H7 (cell line): ENCODE data around the gene TNNI3K. TPM values are rescaled to one million over a fixed set of nuclear protein-coding genes. Genes with fewer than 3 reads are reported as not detected.

Experiments
- DNase-seq: peaks from one replicate; pipeline ENCODE4 v3.0.0; 2012
- H3K27me3 ChIP-seq: 2 replicates; pipeline ENCODE4 v1.6.0; 2011; ENCODE audit warnings: mild to moderate bottlenecking, low read length; ENCODE audit not compliant: control insufficient read depth, insufficient read depth
- H3K36me3 ChIP-seq: replicated peaks from 2 replicates; pipeline ENCODE4 v1.5.1; 2011; ENCODE audit warnings: low read length; ENCODE audit not compliant: control insufficient read depth, insufficient read depth
- H3K4me3 ChIP-seq: 2 replicates; pipeline ENCODE4 v1.5.1; 2011; ENCODE audit warnings: low read depth, mild to moderate bottlenecking, control low read depth, low read length, moderate library complexity; ENCODE audit not compliant: insufficient read depth
- total RNA-seq: library from RNA; depleted of rRNA; stranded (reverse); fragments of >200 nt; shearing (Covaris generic); gene quantifications from 2 replicates; pipeline ENCODE4 v1.2.3, GENCODE V29; 2014

The TNNI3K gene
- total RNA-seq, 1 experiment from 2014 or later = not detected

DNA sequence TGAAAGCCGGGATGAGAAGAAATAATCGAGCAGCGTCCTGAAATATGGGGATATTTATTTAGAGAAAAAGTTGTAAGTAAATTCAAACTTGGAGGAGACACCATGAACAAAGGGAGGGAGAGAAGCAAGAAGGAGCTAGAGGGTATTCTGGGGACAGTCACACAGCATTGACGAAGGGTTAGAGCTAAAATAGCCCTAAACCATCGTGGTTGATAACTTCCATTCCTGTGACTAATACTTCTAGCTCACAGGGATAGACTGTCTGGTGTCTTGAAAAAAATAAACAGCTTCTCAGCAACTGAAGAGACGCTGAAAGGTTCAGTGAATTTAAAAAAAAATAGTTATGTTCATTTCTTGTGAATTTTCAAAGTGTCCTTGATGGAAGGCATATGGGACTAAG lies 190.5 kb downstream of the TNNI3K start:
- no peaks in the 10 kb centered on the region for H3K27me3 ChIP-seq
- no peaks in the 10 kb centered on the region for H3K36me3 ChIP-seq
- no peak overlapping the region for H3K4me3 ChIP-seq
- DNase-seq = no peak

DNA sequence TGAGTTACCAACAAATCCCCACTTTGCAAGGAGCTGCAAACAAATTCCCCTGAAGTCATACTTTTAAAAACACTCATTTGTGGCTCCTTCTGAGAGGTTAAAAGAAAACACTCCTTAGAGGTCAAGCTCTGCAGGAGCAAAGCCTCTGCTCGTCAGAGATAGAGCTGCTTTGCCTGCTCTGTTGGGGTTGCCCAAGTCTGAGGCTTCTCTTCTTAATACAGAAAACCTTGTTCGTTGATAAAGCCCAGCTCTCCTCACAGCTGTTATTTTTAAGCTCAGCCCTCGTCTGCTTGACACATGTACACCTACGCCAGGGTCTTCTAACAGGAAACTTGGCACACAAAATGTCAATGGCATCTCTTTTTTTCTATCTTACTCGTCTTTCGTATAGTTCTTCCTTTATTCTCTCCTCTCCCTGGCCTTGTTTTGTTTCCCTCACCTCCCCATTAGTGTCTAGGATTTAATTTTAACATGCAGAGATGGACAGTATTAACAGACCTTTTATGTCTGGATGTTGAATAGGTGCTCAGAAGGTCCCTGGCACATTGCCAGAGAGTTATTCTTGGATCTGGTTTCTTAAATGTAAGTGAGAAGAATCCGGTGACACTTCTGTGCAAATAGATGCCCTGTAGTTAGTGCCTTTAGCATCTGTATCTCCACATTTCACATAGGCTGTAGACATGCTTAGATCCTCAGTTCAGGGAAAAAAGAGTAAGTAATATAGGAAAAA lies 191.2 kb downstream of the TNNI3K start:
- no peak overlapping the region for H3K4me3 ChIP-seq
- no peaks in the 10 kb centered on the region for H3K36me3 ChIP-seq
- no peak for DNase-seq
- H3K27me3 ChIP-seq = no peaks in the 10 kb centered on the region

DNA sequence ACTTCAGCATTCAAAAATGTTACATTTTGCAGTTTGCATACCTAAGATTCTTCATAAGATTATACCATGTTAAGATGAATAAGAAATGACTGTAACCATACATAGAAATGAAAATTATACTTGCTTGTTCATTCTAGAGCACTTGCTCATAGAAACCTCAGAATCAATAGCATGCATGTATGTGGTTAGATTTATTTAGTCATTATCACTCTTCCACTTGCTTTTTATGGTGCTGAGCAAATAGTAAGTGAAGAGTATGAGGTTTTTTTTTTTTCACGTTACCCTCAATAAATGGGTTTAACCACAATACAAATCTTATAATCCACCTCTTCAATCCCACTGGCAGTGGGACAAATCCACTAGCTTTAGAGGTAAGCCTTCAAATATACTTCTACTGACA lies 192.5 kb downstream of the TNNI3K start:
- H3K4me3 ChIP-seq = no peak overlapping the region
- no peaks in the 10 kb centered on the region for H3K36me3 ChIP-seq
- H3K27me3 ChIP-seq = no peaks in the 10 kb centered on the region
- DNase-seq = no peak

DNA sequence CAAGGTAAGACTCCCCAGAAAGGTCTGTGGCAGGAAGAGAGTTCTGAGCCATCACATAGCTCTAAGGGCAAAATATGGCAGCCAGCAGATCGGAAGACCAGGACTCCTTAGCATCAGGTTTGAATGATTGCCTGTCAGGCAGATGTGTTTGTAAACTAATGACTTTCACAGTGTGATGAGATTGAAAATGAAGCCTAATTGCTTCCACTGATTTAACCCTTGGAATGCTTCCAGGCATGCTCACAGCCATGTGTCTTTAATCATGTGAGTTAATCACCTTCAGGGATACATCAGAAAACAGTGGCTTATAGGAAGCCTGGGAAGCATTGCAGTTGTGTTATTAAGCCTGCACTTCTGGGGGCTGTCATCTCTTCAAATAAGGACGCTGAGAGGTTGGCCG lies 194.4 kb downstream of the TNNI3K start:
- Histone ChIP-seq H3K4me3 (no peak overlapping the region), H3K27me3 (no peaks in the 10 kb centered on the region), H3K36me3 (no peaks in the 10 kb centered on the region)
- DNase-seq = no peak

DNA sequence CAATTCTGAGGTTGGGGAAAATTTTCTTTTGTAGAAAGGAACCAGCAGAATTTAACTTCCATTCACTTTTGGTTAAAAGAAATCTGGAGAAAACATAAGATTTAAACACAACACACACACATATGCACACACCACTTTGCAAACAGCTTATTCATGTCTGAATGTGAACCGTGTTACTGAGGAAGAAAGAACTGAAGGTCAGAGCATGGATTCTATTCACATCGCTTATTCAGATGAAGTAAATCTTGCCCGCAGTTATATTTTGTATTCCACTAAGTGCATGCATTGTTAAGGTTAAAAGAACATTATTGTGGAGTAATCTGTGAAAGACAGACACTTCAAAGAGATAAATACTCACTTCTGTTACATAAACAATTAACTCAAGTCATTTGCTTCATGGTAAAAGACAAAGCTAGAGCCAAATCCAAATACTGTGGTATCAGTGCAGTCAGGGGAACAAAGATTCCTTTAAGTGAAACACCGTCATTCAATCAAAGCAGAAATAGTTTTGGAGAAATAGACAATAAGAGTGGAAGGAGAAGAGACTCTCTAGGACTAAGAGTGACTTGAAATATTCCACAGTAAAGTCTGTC lies 195.3 kb downstream of the TNNI3K start:
- no peak overlapping the region for H3K4me3 ChIP-seq
- H3K36me3 ChIP-seq = no peaks in the 10 kb centered on the region
- DNase-seq = no peak
- no peaks in the 10 kb centered on the region for H3K27me3 ChIP-seq

DNA sequence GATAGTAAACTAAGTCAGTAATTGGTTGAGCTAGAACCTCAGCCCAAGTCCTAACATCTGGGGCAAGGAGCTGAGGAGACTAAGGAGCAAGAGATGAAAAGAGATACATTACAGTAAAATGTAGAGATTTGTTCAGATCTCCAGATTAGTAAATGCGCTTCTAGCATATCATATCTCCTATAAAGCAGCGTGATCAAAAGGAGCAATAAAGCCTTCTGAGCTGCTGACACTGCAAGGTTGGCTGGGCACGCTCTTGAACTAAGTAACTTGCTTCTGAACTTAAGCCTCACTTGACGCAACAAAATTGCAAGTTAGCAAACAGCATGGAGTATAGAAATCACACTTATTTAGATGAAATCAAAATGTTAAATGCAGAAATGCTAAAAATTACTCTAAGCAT lies 196.3 kb downstream of the TNNI3K start:
- no peaks in the 10 kb centered on the region for H3K27me3 ChIP-seq
- DNase-seq = no peak
- H3K36me3 ChIP-seq = no peaks in the 10 kb centered on the region
- H3K4me3 ChIP-seq = no peak overlapping the region

DNA sequence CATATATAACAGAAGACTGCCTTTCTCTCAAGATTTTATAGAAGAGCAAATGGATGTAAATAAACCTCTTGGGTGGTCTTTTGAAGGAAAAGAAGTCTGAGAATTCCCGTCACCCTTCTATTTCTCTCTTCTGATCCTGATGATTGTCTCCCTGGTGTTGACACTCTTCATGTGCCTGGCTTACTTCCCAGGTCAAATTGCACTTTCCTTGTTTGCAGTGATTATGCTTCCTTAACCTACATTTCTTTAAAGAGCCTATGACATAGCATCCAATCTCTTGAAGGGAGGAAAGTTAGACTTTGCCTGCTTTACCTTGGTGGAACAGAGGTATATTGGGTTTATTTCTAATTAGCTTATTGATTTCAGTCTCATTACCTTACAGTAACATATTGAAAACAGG lies 197.1 kb downstream of the TNNI3K start:
- H3K36me3 ChIP-seq = no peaks in the 10 kb centered on the region
- no peak for DNase-seq
- no peak overlapping the region for H3K4me3 ChIP-seq
- no peaks in the 10 kb centered on the region for H3K27me3 ChIP-seq

DNA sequence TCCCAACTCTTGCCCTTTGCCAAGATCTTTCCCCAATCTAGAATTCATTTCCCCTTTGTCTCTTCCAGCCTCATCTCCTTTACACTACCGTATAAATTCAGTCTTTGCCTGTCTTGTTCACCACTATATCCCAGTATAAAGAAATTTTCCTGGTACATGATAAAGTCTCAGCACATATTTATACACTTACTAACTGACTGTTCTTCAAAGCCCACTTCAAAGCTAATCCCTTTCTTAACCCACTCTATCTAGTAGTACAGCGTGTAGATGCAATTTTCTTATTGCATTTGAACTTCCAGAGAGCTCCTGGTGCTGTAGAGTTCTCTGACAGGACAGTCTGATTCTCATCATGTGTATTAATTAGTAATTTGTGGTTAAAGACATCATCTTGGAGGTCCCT lies 199.1 kb downstream of the TNNI3K start:
- DNase-seq = no peak
- no peaks in the 10 kb centered on the region for H3K36me3 ChIP-seq
- H3K27me3 ChIP-seq = no peaks in the 10 kb centered on the region
- H3K4me3 ChIP-seq = no peak overlapping the region

DNA sequence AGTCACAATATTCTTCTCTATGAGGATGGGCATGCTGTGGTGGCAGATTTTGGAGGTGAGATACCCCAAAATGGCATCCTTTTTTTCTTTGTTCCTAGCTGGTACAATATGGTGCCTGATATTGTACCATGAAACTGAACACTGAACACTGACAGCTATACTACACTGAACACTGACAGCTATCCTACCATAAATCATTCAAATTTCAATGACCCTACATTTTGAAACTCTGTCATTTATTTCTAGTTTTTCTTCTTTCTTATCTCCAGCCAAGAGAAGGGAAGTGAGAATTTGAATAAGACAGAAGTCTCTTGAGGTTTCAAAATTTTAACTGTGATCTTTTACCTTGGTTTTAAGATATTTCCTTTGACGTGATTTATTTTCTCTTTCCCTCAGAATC lies 200.9 kb downstream of the TNNI3K start:
- H3K27me3 ChIP-seq = no peaks in the 10 kb centered on the region
- no peak overlapping the region for H3K4me3 ChIP-seq
- no peaks in the 10 kb centered on the region for H3K36me3 ChIP-seq
- DNase-seq = no peak

DNA sequence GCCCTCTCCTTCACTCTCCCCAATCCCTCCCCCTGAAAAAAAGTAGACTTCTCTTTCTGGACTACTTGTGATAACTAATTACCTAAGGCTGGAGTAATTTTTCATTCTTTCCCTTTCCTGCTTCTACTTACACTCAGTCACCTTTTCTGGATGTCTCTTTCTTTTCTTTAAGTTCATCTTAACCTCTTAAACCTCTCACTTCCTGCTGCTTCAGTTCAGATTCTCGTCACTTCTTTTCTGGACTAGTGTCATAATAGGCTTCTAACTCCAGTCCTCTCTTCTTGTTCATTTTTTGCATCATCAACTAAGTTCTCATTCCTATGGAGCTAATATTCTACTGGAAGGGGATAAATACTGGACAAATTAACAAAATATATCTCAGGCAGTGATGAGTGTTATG lies 201.8 kb downstream of the TNNI3K start:
- H3K27me3 ChIP-seq = no peaks in the 10 kb centered on the region
- no peak for DNase-seq
- no peaks in the 10 kb centered on the region for H3K36me3 ChIP-seq
- no peak overlapping the region for H3K4me3 ChIP-seq

DNA sequence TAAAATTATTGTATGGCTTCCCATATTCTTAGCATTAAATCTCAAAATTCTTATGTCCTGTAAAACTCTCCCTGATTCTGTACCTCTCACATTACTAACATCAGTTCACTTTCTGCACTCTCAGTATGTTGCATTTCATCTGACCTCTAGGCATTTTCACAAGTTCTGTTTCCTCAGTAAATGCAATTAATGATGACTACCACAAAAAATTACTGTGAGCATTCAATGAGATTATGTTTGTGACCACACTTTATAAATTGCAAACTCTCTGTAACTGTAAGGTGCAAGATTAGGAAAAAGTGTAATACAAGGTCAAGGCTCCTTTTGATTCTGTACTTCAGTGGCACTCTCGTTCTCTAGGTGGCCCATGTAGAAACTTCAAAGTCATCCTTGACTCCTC lies 216.8 kb downstream of the TNNI3K start:
- DNase-seq = no peak
- Histone ChIP-seq H3K27me3 (no peaks in the 10 kb centered on the region), H3K36me3 (no peaks in the 10 kb centered on the region), H3K4me3 (no peak overlapping the region)

DNA sequence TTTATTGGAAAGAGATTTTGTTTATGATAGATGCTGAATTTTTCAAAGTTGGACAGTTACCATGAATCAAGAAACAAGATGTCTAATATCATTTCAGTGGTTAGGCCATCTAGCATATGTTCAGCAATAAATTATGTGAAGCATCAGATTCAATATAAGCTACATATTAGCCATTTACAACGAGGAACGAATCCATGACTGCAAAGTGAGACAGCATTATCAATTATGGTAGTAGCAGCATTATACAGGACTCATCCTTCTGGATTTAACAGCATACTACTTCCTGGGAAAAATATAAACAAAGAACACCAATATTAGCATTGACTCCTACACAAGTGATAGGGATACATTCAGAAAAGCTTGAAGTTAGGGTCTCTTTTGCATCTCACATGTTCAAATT lies 218.1 kb downstream of the TNNI3K start:
- Histone ChIP-seq H3K36me3 (no peaks in the 10 kb centered on the region), H3K4me3 (no peak overlapping the region), H3K27me3 (no peaks in the 10 kb centered on the region)
- no peak for DNase-seq

DNA sequence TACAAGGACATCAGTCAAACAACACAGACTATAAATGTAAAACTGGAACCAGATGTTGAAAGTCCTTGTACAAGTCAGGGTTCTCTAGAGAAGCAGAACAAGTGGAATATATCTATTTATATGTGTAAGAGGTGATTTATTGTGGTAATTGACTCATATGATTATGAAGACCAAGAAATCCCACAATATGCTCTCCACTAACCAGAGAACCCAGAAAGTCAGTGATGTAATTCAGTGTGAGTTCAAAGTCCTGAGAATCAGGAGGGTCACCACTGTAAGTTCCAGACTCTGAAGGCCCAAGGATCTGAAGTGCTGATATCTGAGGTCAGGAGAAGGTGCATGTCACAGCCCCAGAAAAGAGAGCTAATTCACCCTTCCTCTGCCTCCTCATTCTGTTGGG lies 220.2 kb downstream of the TNNI3K start:
- H3K4me3 ChIP-seq = no peak overlapping the region
- no peaks in the 10 kb centered on the region for H3K27me3 ChIP-seq
- H3K36me3 ChIP-seq = no peaks in the 10 kb centered on the region
- DNase-seq = no peak

DNA sequence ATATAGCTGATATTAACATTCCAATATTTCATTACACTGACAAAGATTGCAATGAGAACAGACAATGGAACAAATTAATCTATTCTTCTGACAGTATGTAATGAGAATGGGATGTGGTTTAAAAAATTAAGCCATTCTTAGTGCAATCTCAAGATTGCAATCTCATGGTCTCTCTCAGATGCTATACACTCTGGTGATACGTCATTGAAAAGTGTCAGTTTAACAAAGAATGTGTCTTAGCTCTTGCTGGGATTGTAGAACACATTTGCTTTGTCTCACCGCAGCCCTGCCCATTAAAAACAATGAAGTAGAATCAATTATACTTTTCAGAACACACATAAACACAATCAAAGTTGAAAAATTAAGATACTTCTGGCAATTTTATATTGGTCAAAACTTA lies 222.1 kb downstream of the TNNI3K start:
- DNase-seq = no peak
- H3K36me3 ChIP-seq = no peaks in the 10 kb centered on the region
- H3K4me3 ChIP-seq = no peak overlapping the region
- H3K27me3 ChIP-seq = no peaks in the 10 kb centered on the region

DNA sequence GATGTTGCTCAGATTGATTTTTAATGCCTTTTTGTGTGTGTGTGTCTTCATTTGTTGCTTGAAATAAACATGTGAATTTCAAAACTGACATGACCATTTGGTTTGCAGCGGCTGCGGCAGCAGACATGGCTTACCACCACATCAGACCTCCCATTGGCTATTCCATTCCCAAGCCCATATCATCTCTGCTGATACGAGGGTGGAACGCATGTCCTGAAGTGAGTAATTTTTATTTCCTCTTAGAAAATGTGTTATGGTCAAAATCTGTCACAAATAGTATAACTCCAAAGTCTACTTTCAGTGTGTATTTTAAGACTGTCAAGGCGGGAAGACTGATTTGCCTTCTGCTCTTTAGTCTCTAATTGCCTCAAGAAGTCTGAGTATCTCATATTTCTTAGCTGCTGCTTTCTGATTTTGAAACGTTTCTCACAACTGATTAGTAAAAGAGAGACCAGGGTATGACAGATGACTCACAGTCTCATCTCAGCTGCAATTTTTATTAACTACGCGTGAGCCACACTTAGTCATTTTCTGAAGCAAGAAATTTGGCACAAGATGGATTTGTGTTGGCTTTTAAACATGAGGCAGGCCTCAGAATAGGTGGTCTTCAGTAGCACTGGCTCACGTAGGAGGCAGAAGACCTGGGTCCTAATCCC lies 228.3 kb downstream of the TNNI3K start:
- no peak for DNase-seq
- H3K4me3 ChIP-seq = no peak overlapping the region
- H3K36me3 ChIP-seq = no peaks in the 10 kb centered on the region
- no peaks in the 10 kb centered on the region for H3K27me3 ChIP-seq
